HepG2 (cell line): ENCODE results near the gene TM4SF20.

ENCODE experiments used
- ZFX ChIP-seq: sonication (generic); formaldehyde crosslinking; IDR thresholded peaks from 2 replicates; pipeline ENCODE4 v1.4.0; 2020; ENCODE audit warnings: mild to moderate bottlenecking, low read depth, missing genetic modification reagents, moderate library complexity
- ZNF441 ChIP-seq: sonication (generic); formaldehyde crosslinking; IDR thresholded peaks from 2 replicates; pipeline ENCODE4 v1.7.0; 2021; ENCODE audit warnings: missing genetic modification reagents, borderline replicate concordance

- TF ChIP-seq ZFX (CRISPR knock-in tag), result no peak
- no peak for TF ChIP-seq ZNF441 (CRISPR knock-in tag)
These were observed 54.5 kb downstream of the TM4SF20 start for GRCh38 chr2:227324642-227324994.
